Measurements from ENCODE around the gene VTI1A.

- no peak for TF ChIP-seq CTCF (IDR thresholded peaks at IDR 0.05)
- no peak for TF ChIP-seq POLR2A (IDR thresholded peaks at IDR 0.05)
Observed at GRCh38 chr10:112839928-112840654, 393.1 kb downstream of the VTI1A start.

Measured in breast epithelium (tissue), 3 donors.